HG03045 (cell line): ENCODE data around the gene TGFA.

Experiments used
- ATAC-seq: cut with Tn5 transposase; IDR thresholded peaks from one replicate; pipeline ENCODE4 v1.9.1; 2021; ENCODE audit warnings: mild to moderate bottlenecking, moderate library complexity; ENCODE audit not compliant: unreplicated experiment

The TGFA gene

DNA sequence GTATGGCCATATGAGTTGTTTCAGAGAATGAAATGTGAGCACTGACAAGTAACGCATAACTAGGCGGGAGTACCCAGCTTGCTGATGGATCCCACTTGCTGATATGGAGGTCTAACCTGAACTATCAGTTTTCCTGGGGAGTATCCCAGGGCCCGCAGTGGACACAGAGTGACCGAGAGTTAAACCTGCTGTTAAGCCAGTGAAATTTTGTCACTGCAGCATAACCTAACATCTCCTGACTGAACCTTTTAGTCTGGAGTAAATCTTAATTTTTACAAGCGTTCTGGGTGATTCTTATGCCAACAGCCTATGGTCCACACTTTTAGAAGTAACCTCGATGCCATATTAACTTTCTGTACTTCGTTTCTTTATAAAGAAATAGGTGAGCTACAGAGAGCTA, 54.4 kb downstream of the TGFA start:
- no peak for ATAC-seq

DNA sequence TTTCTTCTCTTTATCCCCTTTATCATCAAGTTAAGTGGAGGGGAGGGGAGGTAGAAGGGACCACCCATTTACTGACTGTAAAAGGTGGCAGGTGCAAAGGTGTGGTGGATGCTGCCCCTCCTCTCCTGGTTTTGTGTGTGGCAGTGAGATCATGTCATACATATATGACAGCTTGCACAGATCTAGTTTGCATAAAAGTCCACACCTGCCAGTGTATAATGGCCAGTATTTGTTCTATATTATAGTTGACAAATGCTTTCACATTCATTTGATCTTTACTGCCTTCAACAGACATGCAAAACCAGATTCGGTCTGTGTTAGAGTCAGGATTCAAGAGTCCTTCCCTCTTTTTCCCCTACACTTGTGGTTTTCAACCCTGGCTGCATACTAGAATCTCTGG, 55.1 kb downstream of the TGFA start:
- no peak for ATAC-seq

DNA sequence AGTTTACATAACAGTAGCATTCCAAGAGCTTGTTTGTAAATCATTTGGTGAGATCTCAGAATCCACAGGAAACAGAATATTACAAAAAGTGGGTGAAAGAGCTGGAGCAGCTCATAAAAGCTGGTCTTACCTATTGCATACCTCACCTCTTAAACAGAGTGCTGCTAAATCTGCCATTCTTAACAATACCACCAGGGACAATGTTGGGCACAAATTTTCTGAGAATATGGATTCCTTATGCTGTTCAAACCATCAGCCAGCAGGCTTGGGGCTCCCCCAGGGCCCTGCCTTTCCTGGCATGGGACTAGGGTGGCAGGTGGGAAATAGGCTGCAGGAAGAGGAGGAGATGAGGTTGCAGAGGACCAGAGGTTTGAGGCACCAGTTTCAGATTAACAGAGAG, 55.6 kb downstream of the TGFA start:
- ATAC-seq = no peak

DNA sequence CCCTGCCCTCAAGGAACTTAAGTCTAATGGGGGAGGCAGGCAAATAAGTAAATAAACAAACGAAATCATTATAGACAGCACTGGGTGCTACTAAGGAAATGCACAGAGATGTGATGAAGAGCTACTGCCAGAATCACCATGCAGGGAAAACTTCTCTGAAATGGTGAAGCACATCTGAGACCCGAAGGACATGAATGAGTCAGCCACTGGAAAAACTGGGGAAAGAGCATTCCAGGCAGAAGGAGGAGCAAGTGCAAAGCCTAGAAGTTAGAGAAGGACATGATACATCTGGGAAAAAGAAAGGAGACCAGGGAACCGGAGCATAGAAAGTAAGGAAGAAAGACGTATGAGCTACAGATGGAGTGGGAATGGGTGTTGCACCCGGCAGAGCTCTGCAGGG, 56.8 kb downstream of the TGFA start:
- ATAC-seq = no peak

DNA sequence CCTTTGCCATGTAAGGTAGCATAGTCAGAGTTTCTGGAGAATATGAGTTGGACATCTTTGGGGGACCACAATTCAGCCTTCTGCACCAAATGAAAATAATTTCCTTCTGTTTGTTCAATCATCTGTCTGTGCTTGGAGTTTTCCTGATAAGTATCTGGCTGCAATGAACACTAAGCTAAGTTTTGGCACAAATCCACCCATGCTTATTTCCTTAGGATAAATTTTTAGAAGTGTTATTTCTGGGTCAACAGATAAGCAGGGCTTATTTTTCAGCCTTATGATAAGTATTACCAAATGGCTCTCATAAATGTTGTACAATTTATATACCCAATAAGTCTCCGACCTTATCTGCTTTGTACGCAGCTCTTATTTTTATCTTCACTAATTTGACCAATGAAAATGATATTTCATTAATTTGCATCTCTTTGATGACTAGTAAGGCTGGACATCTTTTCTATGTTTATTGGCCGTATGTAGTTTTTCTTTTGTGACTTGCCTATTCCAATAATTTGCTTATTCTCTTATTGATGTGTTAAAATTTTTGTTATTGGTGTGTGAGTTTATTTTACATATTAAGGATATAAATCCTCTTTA, 59.2 kb downstream of the TGFA start:
- ATAC-seq = no peak

DNA sequence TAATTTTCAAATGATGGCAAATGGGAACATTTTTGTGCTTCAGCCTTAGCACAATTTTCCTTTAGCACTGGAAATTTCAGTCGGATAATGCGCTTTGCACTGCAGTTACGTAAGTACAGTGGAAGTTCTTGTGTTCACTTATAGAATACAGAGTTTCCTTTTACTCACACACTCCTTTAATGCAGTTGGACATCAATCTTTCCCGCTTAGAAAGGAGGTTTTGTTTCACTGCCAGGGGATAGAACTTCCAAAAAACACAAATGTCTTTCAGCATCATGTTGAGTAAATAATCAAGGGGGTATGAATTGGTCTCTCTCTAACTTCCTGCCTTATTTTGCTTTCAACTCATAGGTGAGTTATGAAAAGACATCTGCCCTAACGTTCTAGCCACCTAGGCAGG, 63.2 kb downstream of the TGFA start:
- ATAC-seq = no peak

- no peak for ATAC-seq
Measured at GRCh38 chr2:70489165-70489564, 64.5 kb downstream of the TGFA start.

DNA sequence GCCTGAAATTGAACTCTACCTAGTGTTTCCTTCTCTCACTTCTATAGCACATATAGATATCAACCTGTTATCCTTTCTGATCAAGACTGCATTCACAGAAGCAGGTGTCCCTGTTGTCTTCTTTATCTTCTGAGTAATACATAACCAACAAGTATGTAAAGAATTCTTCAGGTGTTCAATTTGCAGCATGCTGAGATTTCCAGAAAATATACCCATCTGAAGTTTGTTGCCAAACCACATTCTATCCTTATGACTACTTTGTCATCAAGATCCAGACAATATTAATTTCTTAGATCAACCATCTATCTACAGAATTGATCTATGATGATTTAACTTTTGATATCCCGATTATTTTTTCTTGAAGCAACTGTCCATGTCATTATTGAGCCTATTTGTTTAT, 69.5 kb downstream of the TGFA start:
- no peak for ATAC-seq

- ATAC-seq = no peak
Measured at GRCh38 chr2:70482401-70482800, 71.2 kb downstream of the TGFA start.

GRCh38 chr2:70480468-70480867, 73.2 kb downstream of the TGFA start:
- no peak for ATAC-seq

- ATAC-seq = no peak
Measured at GRCh38 chr2:70479816-70480215, 73.8 kb downstream of the TGFA start.

- ATAC-seq = no peak
Measured at GRCh38 chr2:70477441-70477844, 76.2 kb downstream of the TGFA start.

DNA sequence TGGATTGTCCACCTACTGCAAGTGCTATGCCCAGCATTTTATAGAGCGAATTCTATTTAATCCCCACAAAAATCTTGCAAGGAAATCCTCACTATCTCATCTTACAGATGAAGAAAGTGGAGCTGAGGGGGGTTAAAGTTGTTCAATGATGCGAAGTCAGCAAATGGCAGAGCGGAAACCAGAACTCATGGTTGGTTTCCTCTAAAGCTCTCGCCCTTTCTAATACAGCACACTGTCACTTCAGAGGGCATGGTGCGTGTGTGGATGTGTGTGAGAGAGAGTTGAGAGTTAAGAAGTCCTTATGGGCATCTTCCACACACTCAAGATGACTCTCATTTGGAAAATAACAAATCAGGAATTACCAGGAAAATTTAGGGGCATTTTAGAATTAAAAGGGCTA, 78.4 kb downstream of the TGFA start:
- no peak for ATAC-seq

DNA sequence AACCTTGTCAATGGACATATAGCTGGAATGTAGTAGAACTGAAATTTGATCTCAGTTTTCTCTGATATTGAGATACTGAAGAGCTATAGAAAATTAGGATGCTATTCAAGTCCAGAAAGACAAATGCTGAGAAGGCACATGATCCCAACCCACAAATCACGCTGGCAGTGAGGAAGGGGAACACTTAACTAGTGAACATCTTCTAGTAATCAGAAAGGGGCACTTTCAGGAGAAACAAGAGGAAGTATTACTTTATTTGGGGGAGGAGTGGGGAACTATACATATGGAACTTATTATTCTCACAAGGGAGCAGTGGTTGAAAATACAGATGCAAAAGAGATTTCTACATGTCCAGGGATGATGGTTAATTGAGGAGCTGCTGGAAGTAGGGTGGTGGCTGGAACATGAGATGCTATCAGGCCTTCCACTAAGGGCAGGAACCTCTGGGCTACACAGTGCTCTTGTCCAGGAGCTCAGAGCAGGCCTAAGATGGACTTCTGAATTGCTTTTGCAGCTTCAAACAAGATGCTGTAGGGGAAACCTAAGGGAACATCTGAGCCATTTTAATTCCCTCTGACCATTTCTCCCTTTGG, 79.3 kb downstream of the TGFA start:
- no peak for ATAC-seq

GRCh38 chr2:70473101-70473722, 80.4 kb downstream of the TGFA start:
- no peak for ATAC-seq

DNA sequence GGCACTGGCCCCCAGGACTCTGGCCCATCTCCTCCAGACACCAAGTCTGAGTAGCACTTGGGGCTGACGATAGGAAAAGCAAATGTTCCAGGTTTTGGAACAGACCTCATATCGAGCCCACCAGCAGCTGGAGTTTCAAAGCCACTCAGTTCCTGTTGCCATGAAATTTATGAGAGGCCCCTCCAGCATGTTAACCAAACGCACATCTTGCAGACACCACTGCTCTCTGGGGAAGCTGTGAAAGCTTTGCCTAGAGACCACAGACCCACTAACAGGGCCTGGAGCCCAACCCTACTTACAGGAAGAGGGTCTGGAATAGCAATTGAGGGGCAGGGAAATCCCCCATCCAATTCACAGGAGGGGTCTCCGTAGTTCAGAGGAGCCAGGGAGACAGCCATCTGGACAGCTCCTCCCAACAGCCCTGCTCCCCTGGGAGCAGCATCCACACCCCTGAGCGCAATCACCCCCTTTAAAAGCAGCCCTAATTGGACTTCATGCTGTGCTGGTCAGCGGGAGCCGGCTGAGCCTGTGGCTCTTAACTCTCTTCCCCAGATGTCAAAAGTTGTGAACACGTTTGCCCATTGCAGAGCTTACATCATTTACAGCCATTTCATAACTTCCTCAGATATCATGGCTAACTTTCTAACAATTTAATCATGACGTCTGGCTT, 81.3 kb downstream of the TGFA start:
- no peak for ATAC-seq

GRCh38 chr2:70471129-70471528, 82.5 kb downstream of the TGFA start:
- no peak for ATAC-seq

GRCh38 chr2:70469961-70470360, 83.7 kb downstream of the TGFA start:
- ATAC-seq = no peak

DNA sequence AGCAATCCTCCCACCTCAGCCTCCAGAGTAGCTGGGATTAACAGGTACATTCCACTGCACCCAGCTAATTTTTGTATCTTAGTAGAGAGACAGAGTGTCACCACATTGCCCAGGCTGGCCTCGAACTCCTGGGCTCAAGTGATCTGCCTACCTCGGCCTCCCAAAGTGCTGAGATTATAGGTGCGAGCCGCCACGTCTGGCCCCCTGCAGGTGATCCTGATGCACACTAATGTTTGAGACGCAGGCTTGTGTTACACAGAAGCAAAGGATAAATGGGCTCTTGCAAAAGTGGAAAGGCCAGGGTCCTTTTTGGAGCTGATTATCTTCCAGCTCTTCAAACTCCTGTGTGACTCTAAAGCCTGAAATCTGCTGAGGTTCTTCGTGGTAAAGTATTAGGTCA, 84.2 kb downstream of the TGFA start:
- ATAC-seq = no peak

DNA sequence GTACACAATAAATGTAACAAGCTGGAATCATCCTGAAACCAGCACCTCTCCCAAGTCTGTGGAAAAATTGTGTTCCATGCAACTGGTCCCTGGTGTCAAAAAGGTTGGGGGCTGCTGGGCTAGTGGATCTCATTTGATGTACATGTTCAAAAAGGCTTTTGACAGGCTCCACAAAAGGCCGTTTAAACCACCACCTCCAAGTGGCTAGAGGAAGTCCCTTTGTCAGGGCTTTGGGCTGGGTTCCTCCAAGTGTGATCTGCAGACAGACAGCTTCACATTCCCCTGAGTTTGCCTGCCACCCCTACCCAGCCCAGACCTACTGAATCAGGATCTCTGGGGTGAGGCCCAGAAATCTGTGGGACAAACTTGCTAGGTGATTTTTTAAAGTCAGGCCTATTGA, 84.7 kb downstream of the TGFA start:
- ATAC-seq = no peak

DNA sequence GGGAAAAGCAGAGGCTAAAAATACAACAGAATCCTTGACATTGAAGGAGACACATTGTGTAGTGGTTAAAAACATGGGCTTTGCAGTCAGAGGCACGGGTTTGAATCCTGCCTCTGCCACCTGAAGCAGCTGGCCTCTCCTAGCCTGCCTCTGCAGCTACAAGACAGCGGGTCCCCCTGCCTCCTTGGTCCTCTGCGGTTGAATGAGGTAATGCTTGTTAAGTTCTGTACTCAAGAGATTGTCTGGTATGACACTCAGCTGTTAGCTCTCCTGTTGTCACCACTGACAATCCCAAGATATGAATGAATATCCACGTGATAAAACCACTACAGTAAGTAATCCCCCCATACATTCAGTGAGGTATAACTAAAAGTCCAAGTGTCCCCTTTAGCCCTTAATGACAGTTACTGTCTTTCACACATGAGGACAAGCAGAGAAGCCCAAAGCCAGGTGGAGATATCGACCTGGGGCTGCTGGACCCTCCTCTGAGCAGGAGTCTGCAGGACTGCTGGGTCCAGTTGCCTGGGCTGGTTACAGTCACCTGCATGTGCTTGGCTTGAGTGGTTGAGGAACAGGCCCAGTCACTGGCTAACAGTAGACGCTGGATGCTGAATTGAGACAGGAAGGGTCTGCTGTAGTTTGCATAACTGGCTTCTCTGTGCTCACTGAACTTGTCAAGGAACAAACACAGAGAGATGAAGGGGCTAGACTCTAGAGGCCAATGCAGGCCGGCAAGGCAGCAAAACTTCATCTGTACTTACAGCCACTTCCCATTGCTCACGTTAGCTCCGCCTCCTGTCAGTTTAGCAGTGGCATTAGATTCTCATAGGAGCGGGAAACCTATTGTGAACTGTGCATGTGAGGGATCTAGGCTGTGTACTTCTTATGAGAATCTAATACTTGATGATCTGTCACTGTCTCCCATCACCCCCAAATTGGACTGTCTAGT, 85.5 kb downstream of the TGFA start:
- ATAC-seq = no peak
